CD14-positive monocyte (primary cell): ENCODE measurements around the gene ENTPD5. TPM values are rescaled to one million over a fixed set of nuclear protein-coding genes. Genes with fewer than 3 reads are reported as not detected.

Experiments used
- DNase-seq, 3 donors: peaks; one replicate each; pipeline ENCODE4 v3.0.0-alpha.2; 2011 to 2022
- H2AFZ ChIP-seq: 2 replicates; pipeline ENCODE4 v1.6.0; 2012; ENCODE audit warnings: mild to moderate bottlenecking, low read depth, low read length, inconsistent platforms; ENCODE audit not compliant: insufficient read depth, poor library complexity, severe bottlenecking
- H3K27ac ChIP-seq, 2 donors: 1 replicate in 1 of 2; 2 replicates in 1 of 2; pipeline ENCODE4 v1.5.1; 2012 to 2013; ENCODE audit warnings: low read length in 2 of 2, control low read depth in 1 of 2, inconsistent platforms in 1 of 2, low read depth in 1 of 2, mild to moderate bottlenecking in 1 of 2
- H3K27me3 ChIP-seq, 2 donors: one replicate each; pipeline versions ENCODE4 v1.6.0 to v1.6.1; 2011 to 2013; ENCODE audit warnings: low read length in 2 of 2; ENCODE audit not compliant: control insufficient read depth in 2 of 2, insufficient read depth in 2 of 2
- H3K36me3 ChIP-seq, 2 donors: replicated peaks in 1 of 2; 1 replicate in 1 of 2; 2 replicates in 1 of 2; pipeline versions ENCODE4 v1.5.1 to v1.6.1; 2012 to 2013; ENCODE audit warnings: low read length in 2 of 2, control low read depth in 1 of 2, inconsistent platforms in 1 of 2, mild to moderate bottlenecking in 1 of 2; ENCODE audit not compliant: insufficient read depth in 2 of 2, control insufficient read depth in 1 of 2
- H3K4me1 ChIP-seq, 2 donors: 1 replicate in 1 of 2; 2 replicates in 1 of 2; pipeline versions ENCODE4 v1.5.1 to v1.6.1; 2012 to 2013; ENCODE audit warnings: low read length in 2 of 2, control low read depth in 1 of 2, inconsistent platforms in 1 of 2, mild to moderate bottlenecking in 1 of 2, moderate library complexity in 1 of 2; ENCODE audit not compliant: insufficient read depth in 2 of 2, control insufficient read depth in 1 of 2
- H3K4me2 ChIP-seq: replicated peaks from 2 replicates; pipeline ENCODE3; 2012; ENCODE audit warnings: low read length, moderate library complexity, mild to moderate bottlenecking; ENCODE audit not compliant: poor library complexity, severe bottlenecking; ENCODE audit errors: extremely low read depth
- H3K4me3 ChIP-seq, 3 experiments: fragments of 200-600 bp in 1 of 3; sonication (generic) in 1 of 3; replicated peaks in 1 of 3; 1 replicate in 2 of 3; 2 replicates in 1 of 3; pipeline ENCODE4 v1.5.1; 2011 to 2013; ENCODE audit warnings: low read length in 3 of 3, mild to moderate bottlenecking in 3 of 3, control low read depth in 2 of 3, low read depth in 2 of 3, inconsistent platforms in 1 of 3, moderate library complexity in 1 of 3
- H3K79me2 ChIP-seq: 2 replicates; pipeline ENCODE4 v1.6.0; 2012; ENCODE audit warnings: mild to moderate bottlenecking, control low read depth, inconsistent platforms, low read length, moderate library complexity; ENCODE audit not compliant: insufficient read depth
- H3K9ac ChIP-seq: 2 replicates; pipeline ENCODE4 v1.6.0; 2017; ENCODE audit warnings: low read length, mild to moderate bottlenecking; ENCODE audit not compliant: insufficient read depth, poor library complexity, severe bottlenecking
- H3K9me3 ChIP-seq, 2 donors: replicated peaks in 1 of 2; 1 replicate in 1 of 2; 2 replicates in 1 of 2; pipeline versions ENCODE4 v1.5.1 to v1.6.1; 2012 to 2013; ENCODE audit warnings: low read length in 2 of 2, control low read depth in 1 of 2; ENCODE audit not compliant: control insufficient read depth in 1 of 2, insufficient read depth in 1 of 2
- H4K20me1 ChIP-seq: 2 replicates; pipeline ENCODE4 v1.6.0; 2012; ENCODE audit warnings: mild to moderate bottlenecking, low read length, control low read depth, moderate library complexity; ENCODE audit not compliant: insufficient read depth
- H3K27ac Mint-ChIP-seq, 7 donors: one replicate each; pipeline ENCODE4 v1.8.0; 2020; ENCODE audit warnings: mild to moderate bottlenecking in 7 of 7, mixed read lengths in 7 of 7, moderate library complexity in 6 of 7, inconsistent platforms in 2 of 7
- H3K27me3 Mint-ChIP-seq, 3 donors: one replicate each; pipeline ENCODE4 v1.8.0; 2021 to 2022; ENCODE audit warnings: low read depth in 3 of 3, mild to moderate bottlenecking in 3 of 3, mixed read lengths in 3 of 3, moderate library complexity in 3 of 3, inconsistent platforms in 1 of 3
- H3K36me3 Mint-ChIP-seq, 2 donors: one replicate each; pipeline ENCODE4 v1.8.0; 2020; ENCODE audit warnings: mixed read lengths in 2 of 2, inconsistent platforms in 1 of 2, mild to moderate bottlenecking in 1 of 2
- H3K4me1 Mint-ChIP-seq: one replicate; pipeline ENCODE4 v1.8.0; 2020; ENCODE audit warnings: mild to moderate bottlenecking, mixed read lengths
- H3K4me3 Mint-ChIP-seq, 2 donors: one replicate each; pipeline ENCODE4 v1.8.0; 2020; ENCODE audit warnings: mild to moderate bottlenecking in 2 of 2, mixed read lengths in 2 of 2, moderate library complexity in 1 of 2
- H3K9me3 Mint-ChIP-seq, 7 donors: one replicate each; pipeline ENCODE4 v1.8.0; 2020 to 2022; ENCODE audit warnings: mixed read lengths in 7 of 7, mild to moderate bottlenecking in 6 of 7, moderate library complexity in 6 of 7, inconsistent platforms in 2 of 7
- CTCF ChIP-seq: fragments of 200-600 bp; IDR thresholded peaks from one replicate; pipeline ENCODE4 v1.8.0; 2022; ENCODE audit warnings: antibody characterized with exemption, mild to moderate bottlenecking
- WGBS: methylation state at CpG from one replicate; pipeline ENCODE4 v1.1.5; 2013; ENCODE audit warnings: missing lambda C conversion rate; ENCODE audit not compliant: insufficient coverage; 5-methylcytosine and 5-hydroxymethylcytosine counted together
- intact Hi-C, 2 donors: fragments of 100-400 bp; cut with micrococcal nuclease; formaldehyde crosslinking; loops; one replicate each; pipeline versions ENCODE4 v1.15.0 to v1.15.1; 2023
- polyA plus RNA-seq, 3 donors: library from polyadenylated mRNA; depleted of rRNA in 1 of 3; unstranded in 2 of 3; stranded (reverse) in 1 of 3; fragments of 300-500 nt in 2 of 3; fragments of >200 nt in 1 of 3; fragmentation: Illumina TruSeq in 2 of 3; gene quantifications; 1 replicate in 2 of 3; 2 replicates in 1 of 3; pipeline ENCODE4 v1.2.3, GENCODE V29; 2012 to 2021

The ENTPD5 gene
- polyA plus RNA-seq, 3 donors, result 2.3 to 4.3 (median 2.7) TPM

GRCh38 chr14:73997108-73997943, 21.8 kb downstream of the ENTPD5 start:
- DNase-seq, result no peak
- no peak overlapping the region for H3K27ac ChIP-seq
- 100% methylated on average over 1 of the region's 1 CpG for whole genome bisulfite sequencing
- no peaks in the 10 kb centered on the region for H4K20me1 ChIP-seq
- no peak for TF ChIP-seq CTCF
- H3K27me3 Mint-ChIP-seq, result peaks cover 0 to 1% (median 0%) of the 10 kb centered on the region in 3 donors
- no peaks in the 10 kb centered on the region for H3K9me3 ChIP-seq
- H3K36me3 ChIP-seq, result peaks cover 0 to 18% of the 10 kb centered on the region in 2 donors
- H2AFZ ChIP-seq, result no peak overlapping the region
- no peak overlapping the region for H3K4me3 Mint-ChIP-seq
- H3K9me3 Mint-ChIP-seq, result peaks cover 0 to 1% (median 0%) of the 10 kb centered on the region in 7 donors
- no peak overlapping the region for H3K4me2 ChIP-seq
- H3K79me2 ChIP-seq, result no peaks in the 10 kb centered on the region
- no peaks in the 10 kb centered on the region for H3K27me3 ChIP-seq
- H3K4me1 ChIP-seq, result no peaks in the 10 kb centered on the region
- H3K27ac Mint-ChIP-seq, result no peak overlapping the region
- intact Hi-C loops, result no loop called here
- no peak overlapping the region for H3K4me3 ChIP-seq
- H3K9ac ChIP-seq, result no peak overlapping the region
- H3K4me1 Mint-ChIP-seq, result no peaks in the 10 kb centered on the region
- H3K36me3 Mint-ChIP-seq, result peaks cover 17 to 19% of the 10 kb centered on the region in 2 donors

GRCh38 chr14:73996731-73997107, 22.4 kb downstream of the ENTPD5 start:
- no peak overlapping the region for H3K4me3 Mint-ChIP-seq
- TF ChIP-seq CTCF, result no peak
- Histone ChIP-seq H3K9me3 (no peaks in the 10 kb centered on the region), H3K4me1 (no peaks in the 10 kb centered on the region), H2AFZ (no peak overlapping the region), H3K4me3 (no peak overlapping the region), H3K27ac (no peak overlapping the region), H3K4me2 (no peak overlapping the region), H3K36me3 (peaks cover 0 to 18% of the 10 kb centered on the region in 2 donors), H3K9ac (no peak overlapping the region), H4K20me1 (no peaks in the 10 kb centered on the region), H3K27me3 (no peaks in the 10 kb centered on the region), H3K79me2 (no peaks in the 10 kb centered on the region)
- H3K27me3 Mint-ChIP-seq, result peaks cover 0 to 1% (median 0%) of the 10 kb centered on the region in 3 donors
- H3K36me3 Mint-ChIP-seq, result peaks cover 17 to 19% of the 10 kb centered on the region in 2 donors
- WGBS, result 62% methylated on average over 2 of the region's 2 CpGs
- no peak for DNase-seq
- peaks cover 0 to 1% (median 0%) of the 10 kb centered on the region in 7 donors for H3K9me3 Mint-ChIP-seq
- H3K4me1 Mint-ChIP-seq, result no peaks in the 10 kb centered on the region
- intact Hi-C loops, result no loop called here
- no peak overlapping the region for H3K27ac Mint-ChIP-seq
